IMR-90 (cell line): ENCODE measurements around the gene SMCO4.

Source experiments
- CEBPB ChIP-seq: IDR thresholded peaks from 2 replicates; pipeline ENCODE4 v1.6.1; 2012; ENCODE audit warnings: low read depth, low read length, improper control_type of control experiment
- CTCF ChIP-seq: conservative IDR thresholded peaks from 2 replicates; pipeline ENCODE4 v1.5.1; 2012; ENCODE audit warnings: mild to moderate bottlenecking, low read depth, low read length, improper control_type of control experiment
- ELK1 ChIP-seq: fragments of 150-350 bp; IDR thresholded peaks from 2 replicates; pipeline ENCODE4 v1.6.1; 2016; ENCODE audit warnings: low read depth, mild to moderate bottlenecking, low read length, moderate library complexity, borderline replicate concordance
- FOS ChIP-seq: fragments of 150-350 bp; IDR thresholded peaks from 2 replicates; pipeline ENCODE4 v1.6.1; 2016; ENCODE audit warnings: low read depth, low read length
- MAZ ChIP-seq: IDR thresholded peaks from 2 replicates; pipeline ENCODE4 v1.6.1; 2012; ENCODE audit warnings: low read depth, mild to moderate bottlenecking, low read length, improper control_type of control experiment, moderate library complexity, borderline replicate concordance
- MXI1 ChIP-seq: IDR thresholded peaks from 2 replicates; pipeline ENCODE4 v1.6.1; 2012; ENCODE audit warnings: low read depth, mild to moderate bottlenecking, low read length, moderate library complexity, borderline replicate concordance
- NFE2L2 ChIP-seq: fragments of 150-350 bp; IDR thresholded peaks from 2 replicates; pipeline ENCODE4 v1.6.1; 2016; ENCODE audit warnings: low read depth, mild to moderate bottlenecking, low read length
- POLR2A ChIP-seq: IDR thresholded peaks from 2 replicates; pipeline ENCODE4 v1.6.1; 2012; ENCODE audit warnings: mild to moderate bottlenecking, low read depth, low read length
- RAD21 ChIP-seq: IDR thresholded peaks from 2 replicates; pipeline ENCODE4 v1.6.1; 2012; ENCODE audit warnings: low read length, improper control_type of control experiment
- RCOR1 ChIP-seq: IDR thresholded peaks from 2 replicates; pipeline ENCODE4 v1.6.1; 2012; ENCODE audit warnings: mild to moderate bottlenecking, low read length, improper control_type of control experiment; ENCODE audit not compliant: insufficient replicate concordance
- RFX5 ChIP-seq: IDR thresholded peaks from 2 replicates; pipeline ENCODE4 v1.8.0; 2012; ENCODE audit warnings: low read depth, mild to moderate bottlenecking, low read length, moderate library complexity
- SMC3 ChIP-seq: fragments of 150-350 bp; IDR thresholded peaks from 2 replicates; pipeline ENCODE4 v1.6.1; 2016; ENCODE audit warnings: low read depth, mild to moderate bottlenecking, antibody characterized with exemption, low read length, moderate library complexity
- USF2 ChIP-seq: fragments of 150-350 bp; IDR thresholded peaks from 2 replicates; pipeline ENCODE4 v1.6.1; 2017; ENCODE audit warnings: mild to moderate bottlenecking, antibody characterized with exemption, low read length, low read depth

GRCh38 chr11:93477684-93478234 is 65.4 kb downstream of the SMCO4 start:
- TF ChIP-seq CTCF (no peak), CEBPB (no peak), MAZ (no peak), RFX5 (no peak), POLR2A (no peak), RAD21 (no peak), FOS (no peak), SMC3 (no peak), RCOR1 (no peak), MXI1 (no peak), USF2 (no peak), NFE2L2 (no peak), ELK1 (no peak)
